Vagina (tissue), 2 donors: ENCODE data around the gene KRT9. TPM values are rescaled to one million over a fixed set of nuclear protein-coding genes. Genes with fewer than 3 reads are reported as not detected.

ENCODE experiments used
- DNase-seq, 2 donors: peaks; one replicate each; pipeline ENCODE4 v3.0.0-alpha.2; 2017; ENCODE audit errors: extremely low spot score in 2 of 2
- H3K27ac ChIP-seq: fragments of 200-600 bp; sonication (generic); one replicate; pipeline ENCODE4 v1.5.1; 2019
- H3K27me3 ChIP-seq: fragments of 200-600 bp; sonication (generic); one replicate; pipeline ENCODE4 v1.5.1; 2019
- H3K36me3 ChIP-seq, 2 donors: fragments of 200-600 bp; sonication (generic); one replicate each; pipeline ENCODE4 v1.5.1; 2017 to 2019
- H3K4me1 ChIP-seq: fragments of 200-600 bp; sonication (generic); one replicate; pipeline ENCODE4 v1.5.1; 2019
- H3K4me3 ChIP-seq, 2 donors: fragments of 200-600 bp; sonication (generic); 1 replicate in 1 of 2; 2 replicates in 1 of 2; pipeline ENCODE4 v1.5.1; 2016 to 2019
- H3K9me3 ChIP-seq: fragments of 200-600 bp; sonication (generic); one replicate; pipeline ENCODE4 v1.5.1; 2019
- CTCF ChIP-seq, 3 experiments: fragments of 450-650 bp in 2 of 3; fragments of 200-600 bp in 1 of 3; sonication (generic) in 1 of 3; IDR thresholded peaks; one replicate each; pipeline ENCODE4 v1.5.1; 2017 to 2019; ENCODE audit warnings: antibody characterized with exemption in 3 of 3, mild to moderate bottlenecking in 2 of 3, moderate library complexity in 2 of 3
- POLR2A ChIP-seq, 2 donors: fragments of 450-650 bp; IDR thresholded peaks; one replicate each; pipeline ENCODE4 v1.6.1; 2017; ENCODE audit warnings: antibody characterized with exemption in 2 of 2, mild to moderate bottlenecking in 2 of 2, moderate library complexity in 2 of 2
- POLR2AphosphoS5 ChIP-seq, 2 donors: sonication (generic); formaldehyde crosslinking; IDR thresholded peaks; one replicate each; pipeline ENCODE4 v1.9.0; 2017; ENCODE audit warnings: antibody characterized with exemption in 2 of 2, mild to moderate bottlenecking in 2 of 2, low read depth in 1 of 2; ENCODE audit not compliant: insufficient read depth in 1 of 2
- intact Hi-C: fragments of 100-400 bp; cut with DNase I; formaldehyde crosslinking; loops from one replicate; pipeline ENCODE4 v1.15.1; 2023
- microRNA-seq: library from miRNA; unstranded; fragments of <30 nt; microRNA quantifications from one replicate; pipeline ENCODE4, GENCODE V29; 2017; ENCODE audit warnings: borderline number of aligned reads, borderline replicate concordance
- total RNA-seq: library from RNA; depleted of rRNA; stranded (reverse); fragments of >200 nt; gene quantifications from one replicate; pipeline ENCODE4 v1.2.3, GENCODE V29; 2016

Gene KRT9
- total RNA-seq, 1 donor from 2014 or later, result not detected

- Histone ChIP-seq H3K9me3 (no peaks in the 10 kb centered on the region), H3K4me3 (peak overlapping the region in 1 of 2 donors; percentile 42), H3K27ac (peak overlapping the region; percentile 12), H3K4me1 (peaks cover 4% of the 10 kb centered on the region), H3K36me3 (no peaks in the 10 kb centered on the region), H3K27me3 (no peaks in the 10 kb centered on the region)
- intact Hi-C loops, result no loop called here
- DNase-seq, result no peak
- TF ChIP-seq POLR2A (IDR thresholded peaks at IDR 0.05) (no peak), CTCF (IDR thresholded peaks at IDR 0.05) (no peak), POLR2AphosphoS5 (IDR thresholded peaks at IDR 0.05; ENCODE audit: insufficient read depth in 1 of 2, low read depth in 1 of 2) (no peak)
Observed at GRCh38 chr17:41516147-41516829, 55.6 kb downstream of the KRT9 start.

Small RNA genes lying within 50 kb of the gene (microRNA-seq; reads per million reads assigned to microRNA genes)
- gene MIR6510, result 203 reads per million, percentile 60 among the genes with 10 or more reads in this experiment

Other genes starting within 250 kb of the KRT9 start
- 1.5 TPM for gene KRT33A, start 221.2 kb downstream of the KRT9 start, total RNA-seq
- gene KRT33B, start 202.2 kb downstream of the KRT9 start, total RNA-seq, result not detected
- 0.74 TPM for gene KRT34, start 189.8 kb downstream of the KRT9 start, total RNA-seq
- not detected for gene KRT31, start 174.5 kb downstream of the KRT9 start, total RNA-seq
- not detected for gene KRT37, start 147.5 kb downstream of the KRT9 start, total RNA-seq
- not detected for gene KRT38, start 131.1 kb downstream of the KRT9 start, total RNA-seq
- not detected for gene KRT32, start 104.7 kb downstream of the KRT9 start, total RNA-seq
- not detected for gene KRT35, start 90.9 kb downstream of the KRT9 start, total RNA-seq
- not detected for gene KRT36, start 82.1 kb downstream of the KRT9 start, total RNA-seq
- 10,968 TPM for gene KRT13, start 66.4 kb downstream of the KRT9 start, total RNA-seq
- 931 TPM for gene KRT15, start 53.2 kb downstream of the KRT9 start, total RNA-seq
- gene KRT19, start 43.8 kb downstream of the KRT9 start, total RNA-seq, result 198 TPM
- gene KRT14, start 14.8 kb upstream of the KRT9 start, total RNA-seq, result 1,546 TPM
- gene KRT16, start 40.7 kb upstream of the KRT9 start, total RNA-seq, result 872 TPM
- 165 TPM for gene KRT17, start 52.5 kb upstream of the KRT9 start, total RNA-seq
- gene EIF1, start 116.8 kb upstream of the KRT9 start, total RNA-seq, result 204 TPM
- not detected for gene GAST, start 140.3 kb upstream of the KRT9 start, total RNA-seq
- 1.2 TPM for gene HAP1, start 162.6 kb upstream of the KRT9 start, total RNA-seq
- gene JUP, start 214.7 kb upstream of the KRT9 start, total RNA-seq, result 589 TPM
- gene P3H4, start 239.9 kb upstream of the KRT9 start, total RNA-seq, result 11.5 TPM
- gene FKBP10, start 240.9 kb upstream of the KRT9 start, total RNA-seq, result 53.5 TPM